B cell (primary cell): ENCODE measurements around the gene SEC24C. TPM values are rescaled to one million over a fixed set of nuclear protein-coding genes. Genes with fewer than 3 reads are reported as not detected.

Source experiments
- ATAC-seq: fragments of 200-7000 bp; cut with Tn5 transposase; one replicate; pipeline ENCODE4 v1.10.0; 2021; ENCODE audit warnings: low read depth, mild to moderate bottlenecking, moderate number of reproducible peaks, moderate library complexity
- CTCF ChIA-PET: fragments of 350-600 bp; sonication (Branson Sonifier 250); formaldehyde crosslinking; loops from one replicate; lab custom pipeline; 2021; ENCODE audit warnings: antibody characterized with exemption, inconsistent platforms; lab: Charles Lee
- POLR2A ChIA-PET: fragments of 350-600 bp; sonication (Branson Sonifier 250); formaldehyde crosslinking; loops from one replicate; lab custom pipeline; 2021; ENCODE audit warnings: antibody characterized with exemption; lab: Charles Lee
- DNase-seq: peaks from one replicate; pipeline ENCODE4 v3.0.0; 2013
- H2AFZ ChIP-seq: 2 replicates; pipeline ENCODE4 v1.6.1; 2012; ENCODE audit warnings: mild to moderate bottlenecking, low read depth, low read length; ENCODE audit not compliant: insufficient read depth, poor library complexity, severe bottlenecking
- H3K27ac ChIP-seq, 2 donors: 1 replicate in 1 of 2; 2 replicates in 1 of 2; pipeline ENCODE4 v1.5.1; 2012 to 2013; ENCODE audit warnings: low read length in 2 of 2, mild to moderate bottlenecking in 2 of 2, moderate library complexity in 1 of 2
- H3K27me3 ChIP-seq, 4 experiments: fragments of 200-600 bp in 1 of 4; sonication (generic) in 1 of 4; replicated peaks in 1 of 4; 1 replicate in 2 of 4; 2 replicates in 2 of 4; pipeline versions ENCODE4 v1.6.1 to v1.7.0; 2013 to 2016; ENCODE audit warnings: low read length in 3 of 4, mild to moderate bottlenecking in 2 of 4, mixed read lengths in 1 of 4, moderate library complexity in 1 of 4; ENCODE audit not compliant: insufficient read depth in 4 of 4, control insufficient read depth in 3 of 4; ENCODE audit errors: control extremely low read depth in 1 of 4
- H3K36me3 ChIP-seq, 2 experiments: replicated peaks in 1 of 2; 1 replicate in 1 of 2; 2 replicates in 1 of 2; pipeline versions ENCODE4 v1.6.1 to v1.7.1; 2013; ENCODE audit warnings: low read length in 1 of 2; ENCODE audit not compliant: insufficient read depth in 2 of 2, control insufficient read depth in 1 of 2; ENCODE audit errors: control extremely low read depth in 1 of 2, extremely low read depth in 1 of 2
- H3K4me1 ChIP-seq, 2 donors: fragments of 200-600 bp in 1 of 2; sonication (generic) in 1 of 2; 1 replicate in 1 of 2; 2 replicates in 1 of 2; pipeline versions ENCODE4 v1.5.1 to v1.6.1; 2013 to 2017; ENCODE audit warnings: low read length in 2 of 2; ENCODE audit not compliant: control insufficient read depth in 2 of 2, insufficient read depth in 2 of 2
- H3K4me2 ChIP-seq: replicated peaks from 2 replicates; pipeline ENCODE3; 2012; ENCODE audit warnings: mild to moderate bottlenecking, low read depth, low read length; ENCODE audit not compliant: poor library complexity, severe bottlenecking
- H3K4me3 ChIP-seq, 5 experiments: fragments of 200-600 bp in 1 of 5; sonication (generic) in 1 of 5; 1 replicate in 3 of 5; 2 replicates in 2 of 5; pipeline versions ENCODE4 v1.5.1 to v1.7.0; 2011 to 2016; ENCODE audit warnings: low read length in 4 of 5, mild to moderate bottlenecking in 4 of 5, low read depth in 2 of 5, control low read depth in 1 of 5, moderate library complexity in 1 of 5; ENCODE audit not compliant: insufficient read depth in 1 of 5; ENCODE audit errors: control extremely low read depth in 1 of 5, extremely low read depth in 1 of 5
- H3K79me2 ChIP-seq: fragments of 200-600 bp; sonication (generic); one replicate; pipeline ENCODE4 v1.6.0; 2016; ENCODE audit warnings: low read length; ENCODE audit not compliant: control insufficient read depth, insufficient read depth
- H3K9ac ChIP-seq: fragments of 200-600 bp; sonication (generic); 2 replicates; pipeline ENCODE4 v1.6.1; 2017; ENCODE audit warnings: mild to moderate bottlenecking, low read length, moderate library complexity
- H3K9me3 ChIP-seq, 3 donors: one replicate each; pipeline versions ENCODE4 v1.6.1 to v1.7.1; 2013; ENCODE audit warnings: low read length in 2 of 3; ENCODE audit not compliant: control insufficient read depth in 2 of 3, insufficient read depth in 1 of 3; ENCODE audit errors: control extremely low read depth in 1 of 3
- H4K20me1 ChIP-seq: 2 replicates; pipeline ENCODE4 v1.6.0; 2012; ENCODE audit warnings: mild to moderate bottlenecking, low read length; ENCODE audit not compliant: insufficient read depth, control insufficient read depth, poor library complexity, severe bottlenecking
- H3K27ac Mint-ChIP-seq: one replicate; pipeline ENCODE4 v1.8.0; 2021; ENCODE audit warnings: mixed read lengths
- H3K27me3 Mint-ChIP-seq: one replicate; pipeline ENCODE4 v1.8.0; 2021; ENCODE audit warnings: mixed read lengths
- H3K4me1 Mint-ChIP-seq: one replicate; pipeline ENCODE4 v1.8.0; 2021; ENCODE audit warnings: mixed read lengths
- H3K4me3 Mint-ChIP-seq: one replicate; pipeline ENCODE4 v1.8.0; 2021; ENCODE audit warnings: mixed read lengths
- H3K9me3 Mint-ChIP-seq: one replicate; pipeline ENCODE4 v1.8.0; 2022; ENCODE audit warnings: mixed read lengths; ENCODE audit not compliant: insufficient read depth
- CTCF ChIP-seq: fragments of 200-600 bp; IDR thresholded peaks from one replicate; pipeline ENCODE4 v1.8.0; 2022; ENCODE audit warnings: antibody characterized with exemption, mild to moderate bottlenecking
- EZH2 ChIP-seq: IDR thresholded peaks from 2 replicates; pipeline ENCODE4 v1.6.1; 2012; ENCODE audit warnings: borderline replicate concordance, low read depth, mild to moderate bottlenecking, moderate library complexity, low read length; ENCODE audit not compliant: insufficient read depth, poor library complexity, severe bottlenecking
- WGBS: methylation state at CpG from one replicate; pipeline ENCODE4 v1.1.5; 2013; ENCODE audit warnings: missing lambda C conversion rate; ENCODE audit not compliant: insufficient coverage; 5-methylcytosine and 5-hydroxymethylcytosine counted together
- intact Hi-C: fragments of 100-400 bp; cut with micrococcal nuclease; formaldehyde crosslinking; loops from one replicate; pipeline ENCODE4 v1.10.0; 2022
- polyA plus RNA-seq: library from polyadenylated mRNA; depleted of rRNA; stranded (reverse); fragments of >200 nt; gene quantifications from 2 replicates; pipeline ENCODE4 v1.2.3, GENCODE V29; 2012
- small RNA-seq: library from RNA; depleted of rRNA; stranded (forward); fragments of <200 nt; gene quantifications from one replicate; pipeline ENCODE3, GENCODE V24; 2012; ENCODE audit warnings: low replicate concordance, low read depth; ENCODE audit not compliant: insufficient read length
- total RNA-seq, 2 donors: library from RNA; stranded (reverse); fragments of 120-200 nt in 1 of 2; gene quantifications; 1 replicate in 1 of 2; 2 replicates in 1 of 2; pipeline versions ENCODE4 v1.2.3 to v1.2.4, GENCODE V29; 2013 to 2022

The SEC24C gene
- total and polyA plus RNA-seq, 2 donors (not counting 1 experiment from before 2014, with no cell fraction given) = 60.2 to 78.7 TPM

- DNase-seq (no peak), ATAC-seq (no peak)
- Mint-ChIP-seq H3K27ac (no peak overlapping the region), H3K27me3 (no peaks in the 10 kb centered on the region), H3K9me3 (no peaks in the 10 kb centered on the region), H3K4me3 (no peak overlapping the region), H3K4me1 (no peaks in the 10 kb centered on the region)
- Histone ChIP-seq H3K36me3 (peaks cover 0 to 44% of the 10 kb centered on the region in 2 experiments), H3K4me1 (no peaks in the 10 kb centered on the region), H3K4me3 (no peak overlapping the region), H3K9me3 (no peaks in the 10 kb centered on the region), H3K79me2 (no peaks in the 10 kb centered on the region), H3K9ac (no peak overlapping the region), H4K20me1 (no peaks in the 10 kb centered on the region), H3K27ac (no peak overlapping the region), H3K4me2 (no peak overlapping the region), H2AFZ (no peak overlapping the region), H3K27me3 (no peaks in the 10 kb centered on the region)
- 97% methylated on average over 20 of the region's 20 CpGs for WGBS
- intact Hi-C loops = no loop called here
- TF ChIP-seq EZH2 = no peak
- TF ChIP-seq CTCF = no peak
- CTCF ChIA-PET = interaction anchor here (0.8 to 1.2 kb wide), 2 partner anchors 10 to 60 kb away, joined by 3 read pairs; no protein-coding TSS in a partner anchor
- POLR2A ChIA-PET = interaction anchor here (0.7 kb wide), 1 partner anchor 337 kb away, joined by 6 read pairs; no protein-coding TSS in a partner anchor
Observed at GRCh38 chr10:73819513-73820093, 75.4 kb downstream of the SEC24C start.

Small RNA genes lying within 50 kb of the gene (small RNA-seq; reads per million reads assigned to genes)
- gene AC022400.4 = not detected
- gene AC022400.9 = not detected
- gene RNA5SP320 = not detected
- not detected for gene ZSWIM8-AS1

Other genes with a start within 250 kb of the SEC24C start
- 51.2 and 52.8 TPM in 2 replicates for gene PPP3CB, start 248.3 kb upstream of the SEC24C start, total RNA-seq
- gene PPP3CB, start 248.3 kb upstream of the SEC24C start, polyA plus RNA-seq = 15.9 and 32.2 TPM in 2 replicates
- 12.9 and 14.3 TPM in 2 replicates for gene USP54, start 153.0 kb upstream of the SEC24C start, total RNA-seq
- 2.3 and 2.8 TPM in 2 replicates for gene USP54, start 153.0 kb upstream of the SEC24C start, polyA plus RNA-seq
- not detected in 2 replicates for gene MYOZ1, start 102.9 kb upstream of the SEC24C start, total RNA-seq
- not detected in 2 replicates for gene MYOZ1, start 102.9 kb upstream of the SEC24C start, polyA plus RNA-seq
- 0.07 TPM in 1 of 2 replicates, not detected in the other for gene SYNPO2L, start 88.3 kb upstream of the SEC24C start, total RNA-seq
- 0.03 TPM in 1 of 2 replicates, not detected in the other for gene SYNPO2L, start 88.3 kb upstream of the SEC24C start, polyA plus RNA-seq
- gene AGAP5, start 46.3 kb upstream of the SEC24C start, total RNA-seq = 11.5 and 18.4 TPM in 2 replicates
- gene AGAP5, start 46.3 kb upstream of the SEC24C start, polyA plus RNA-seq = 9.9 and 12.9 TPM in 2 replicates
- gene CHCHD1, start 37.7 kb downstream of the SEC24C start, total RNA-seq = 14.7 and 15.3 TPM in 2 replicates
- 8.8 and 11.9 TPM in 2 replicates for gene CHCHD1, start 37.7 kb downstream of the SEC24C start, polyA plus RNA-seq
- gene ZSWIM8, start 41.2 kb downstream of the SEC24C start, total RNA-seq = 110 and 113 TPM in 2 replicates
- 111 and 147 TPM in 2 replicates for gene ZSWIM8, start 41.2 kb downstream of the SEC24C start, polyA plus RNA-seq
- 72.8 and 76.3 TPM in 2 replicates for gene NDST2, start 67.2 kb downstream of the SEC24C start, total RNA-seq
- gene NDST2, start 67.2 kb downstream of the SEC24C start, polyA plus RNA-seq = 39.1 and 49.9 TPM in 2 replicates
- gene CAMK2G, start 130.2 kb downstream of the SEC24C start, total RNA-seq = 42.7 and 45.1 TPM in 2 replicates
- gene CAMK2G, start 130.2 kb downstream of the SEC24C start, polyA plus RNA-seq = 45.9 and 48.7 TPM in 2 replicates
- gene PLAU, start 166.8 kb downstream of the SEC24C start, total RNA-seq = not detected in 2 replicates
- gene PLAU, start 166.8 kb downstream of the SEC24C start, polyA plus RNA-seq = 0.04 and 0.52 TPM in 2 replicates